DND-41 (cell line): ENCODE results near the gene GDPD4.

Experiments used
- ATAC-seq: fragments of 200-7000 bp; cut with Tn5 transposase; 3 replicates; pipeline ENCODE4 v1.9.1; 2021; ENCODE audit warnings: low read depth; ENCODE audit not compliant: insufficient read depth
- DNase-seq: peaks from one replicate; pipeline ENCODE4 v3.0.0-alpha.2; 2020
- H2AFZ ChIP-seq: 2 replicates; pipeline ENCODE4 v1.6.0; 2012; ENCODE audit warnings: low read depth, low read length
- H3K27ac ChIP-seq: 2 replicates; pipeline ENCODE4 v1.5.1; 2012; ENCODE audit warnings: low read length, inconsistent platforms
- H3K27me3 ChIP-seq: fragments of 200-600 bp; sonication (generic); 2 replicates; pipeline ENCODE4 v1.6.0; 2012; ENCODE audit warnings: low read length, mild to moderate bottlenecking, inconsistent platforms; ENCODE audit not compliant: insufficient read depth, poor library complexity
- H3K36me3 ChIP-seq: 2 replicates; pipeline ENCODE4 v1.5.1; 2012; ENCODE audit warnings: low read length, inconsistent platforms; ENCODE audit not compliant: insufficient read depth
- H3K4me1 ChIP-seq: 2 replicates; pipeline ENCODE4 v1.5.1; 2012; ENCODE audit warnings: mild to moderate bottlenecking, low read length; ENCODE audit not compliant: insufficient read depth
- H3K4me2 ChIP-seq: 2 replicates; pipeline ENCODE4 v1.6.0; 2012; ENCODE audit warnings: mild to moderate bottlenecking, moderate library complexity, low read length, inconsistent platforms; ENCODE audit not compliant: insufficient read depth
- H3K4me3 ChIP-seq, 2 experiments: fragments of 200-600 bp in 1 of 2; shearing (Covaris generic) in 1 of 2; 2 replicates each; pipeline ENCODE4 v1.5.1; 2012 to 2016; ENCODE audit warnings: inconsistent platforms in 2 of 2, low read length in 2 of 2, mild to moderate bottlenecking in 2 of 2, low read depth in 1 of 2, moderate library complexity in 1 of 2
- H3K79me2 ChIP-seq: 2 replicates; pipeline ENCODE4 v1.6.0; 2012; ENCODE audit warnings: low read length, inconsistent platforms; ENCODE audit not compliant: insufficient read depth
- H3K9ac ChIP-seq: 2 replicates; pipeline ENCODE4 v1.6.0; 2012; ENCODE audit warnings: low read depth, mild to moderate bottlenecking, inconsistent platforms, low read length, moderate library complexity
- H3K9me3 ChIP-seq: 2 replicates; pipeline ENCODE4 v1.5.1; 2012; ENCODE audit warnings: low read length, moderate library complexity, mild to moderate bottlenecking, inconsistent platforms; ENCODE audit not compliant: insufficient read depth, severe bottlenecking
- H4K20me1 ChIP-seq: 2 replicates; pipeline ENCODE4 v1.6.0; 2012; ENCODE audit warnings: low read length; ENCODE audit not compliant: insufficient read depth
- EZH2 ChIP-seq: IDR thresholded peaks from 3 replicates; pipeline ENCODE4 v1.6.1; 2012; ENCODE audit warnings: borderline replicate concordance, low read depth, mild to moderate bottlenecking, moderate library complexity, low read length, inconsistent platforms; ENCODE audit not compliant: severe bottlenecking
- TF ChIP-seq, protein P1 (sequence below): IDR thresholded peaks from 2 replicates; pipeline ENCODE4 v1.5.1; 2012; ENCODE audit warnings: borderline replicate concordance, low read length, moderate library complexity, mild to moderate bottlenecking; ENCODE audit not compliant: poor library complexity, severe bottlenecking; ENCODE audit errors: extremely low read depth

Gene GDPD4, protein sequence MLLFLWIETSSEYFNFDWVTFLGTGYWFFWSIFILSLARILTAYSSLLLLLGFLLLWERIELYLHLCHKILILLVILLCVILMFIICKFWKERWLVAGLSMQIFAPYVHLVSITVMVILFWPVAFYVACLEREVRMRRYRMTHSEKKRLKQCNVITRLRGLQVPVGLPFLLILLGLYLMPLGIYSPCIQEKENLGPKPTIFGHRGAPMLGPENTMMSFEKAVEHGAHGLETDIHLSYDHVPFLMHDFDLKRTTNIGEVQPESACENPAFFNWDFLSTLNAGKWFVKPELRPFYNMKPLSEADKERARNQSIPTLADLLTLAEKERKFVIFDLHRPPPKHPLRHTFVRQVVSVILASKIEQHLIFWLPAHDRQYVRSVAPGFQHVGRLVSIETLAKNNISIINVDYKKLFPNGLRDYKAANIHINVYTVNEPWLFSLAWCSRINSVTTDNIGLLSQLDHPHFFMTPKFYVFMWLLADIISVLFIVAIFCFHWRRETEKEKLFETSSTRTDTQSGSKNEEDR

DNA sequence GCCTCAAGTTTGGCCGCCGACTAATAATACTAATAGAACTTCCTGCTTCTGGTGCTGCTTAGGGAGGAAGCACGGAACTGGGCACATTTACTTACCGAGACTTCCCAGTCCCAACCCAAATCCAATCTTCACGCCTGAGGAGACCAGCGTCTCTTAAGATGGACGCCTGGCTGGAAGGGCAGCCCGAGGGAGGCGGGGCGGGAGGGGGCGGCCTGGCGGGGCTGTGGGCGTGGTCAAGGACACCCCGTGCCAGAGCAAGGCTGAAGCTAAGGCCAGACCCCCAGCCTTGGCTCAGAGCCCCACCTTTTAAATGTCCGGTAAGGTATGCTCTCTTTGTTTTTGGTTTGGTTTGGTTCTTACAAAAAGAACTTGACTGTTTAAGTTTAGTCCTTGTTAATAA is at the start of gene GDPD4:
TSS of gene GDPD4 (minus strand) at position 177 of the 400 bp plus-strand sequence. CDS start 16,549 bp downstream, outside the sequence.
- Histone ChIP-seq H3K4me1 (no peaks in the 10 kb centered on the region), H3K79me2 (no peaks in the 10 kb centered on the region), H3K9ac (no peak within 1 kb of the TSS), H3K4me3 (no peak within 1 kb of the TSS), H4K20me1 (no peaks in the 10 kb centered on the region), H3K27me3 (no peaks in the 10 kb centered on the region), H3K4me2 (no peak within 1 kb of the TSS), H2AFZ (no peak within 1 kb of the TSS), H3K27ac (no peak within 1 kb of the TSS), H3K9me3 (no peaks in the 10 kb centered on the region), H3K36me3 (no peaks in the 10 kb centered on the region)
- DNase-seq = no peak
- TF ChIP-seq, protein P1, sequence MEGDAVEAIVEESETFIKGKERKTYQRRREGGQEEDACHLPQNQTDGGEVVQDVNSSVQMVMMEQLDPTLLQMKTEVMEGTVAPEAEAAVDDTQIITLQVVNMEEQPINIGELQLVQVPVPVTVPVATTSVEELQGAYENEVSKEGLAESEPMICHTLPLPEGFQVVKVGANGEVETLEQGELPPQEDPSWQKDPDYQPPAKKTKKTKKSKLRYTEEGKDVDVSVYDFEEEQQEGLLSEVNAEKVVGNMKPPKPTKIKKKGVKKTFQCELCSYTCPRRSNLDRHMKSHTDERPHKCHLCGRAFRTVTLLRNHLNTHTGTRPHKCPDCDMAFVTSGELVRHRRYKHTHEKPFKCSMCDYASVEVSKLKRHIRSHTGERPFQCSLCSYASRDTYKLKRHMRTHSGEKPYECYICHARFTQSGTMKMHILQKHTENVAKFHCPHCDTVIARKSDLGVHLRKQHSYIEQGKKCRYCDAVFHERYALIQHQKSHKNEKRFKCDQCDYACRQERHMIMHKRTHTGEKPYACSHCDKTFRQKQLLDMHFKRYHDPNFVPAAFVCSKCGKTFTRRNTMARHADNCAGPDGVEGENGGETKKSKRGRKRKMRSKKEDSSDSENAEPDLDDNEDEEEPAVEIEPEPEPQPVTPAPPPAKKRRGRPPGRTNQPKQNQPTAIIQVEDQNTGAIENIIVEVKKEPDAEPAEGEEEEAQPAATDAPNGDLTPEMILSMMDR = no peak
- no peak for TF ChIP-seq EZH2
- no peak for ATAC-seq

DNA sequence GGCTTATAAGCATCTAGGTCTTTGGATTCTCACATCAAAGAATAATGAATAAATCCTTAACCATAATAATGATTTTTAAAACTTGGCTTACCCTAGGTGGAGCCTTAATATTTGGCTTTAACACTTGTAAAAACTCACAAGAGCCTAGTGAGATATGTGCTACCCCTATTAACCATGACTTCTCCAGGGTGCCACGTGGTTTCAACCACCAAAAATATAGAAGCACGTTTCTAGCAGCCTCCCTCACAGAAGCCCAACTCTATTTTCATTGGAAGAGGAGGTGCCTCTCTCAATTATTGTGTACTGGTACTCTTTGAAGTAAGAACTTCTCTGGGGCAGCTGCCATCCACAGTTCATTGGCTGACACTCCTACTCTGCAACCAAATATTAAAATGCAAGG is 46.5 kb upstream of the GDPD4 start:
- no peak overlapping the region for H2AFZ ChIP-seq
- no peak overlapping the region for H3K4me2 ChIP-seq
- TF ChIP-seq, protein P1 = no peak
- no peak for TF ChIP-seq EZH2
- H3K27ac ChIP-seq = no peak overlapping the region
- ATAC-seq = no peak
- H3K79me2 ChIP-seq = no peaks in the 10 kb centered on the region
- no peak overlapping the region for H3K4me3 ChIP-seq
- no peaks in the 10 kb centered on the region for H3K27me3 ChIP-seq
- H3K9me3 ChIP-seq = no peaks in the 10 kb centered on the region
- peaks cover 34% of the 10 kb centered on the region for H3K36me3 ChIP-seq
- no peak for DNase-seq
- H3K9ac ChIP-seq = no peak overlapping the region
- H3K4me1 ChIP-seq = no peaks in the 10 kb centered on the region
- no peaks in the 10 kb centered on the region for H4K20me1 ChIP-seq

DNA sequence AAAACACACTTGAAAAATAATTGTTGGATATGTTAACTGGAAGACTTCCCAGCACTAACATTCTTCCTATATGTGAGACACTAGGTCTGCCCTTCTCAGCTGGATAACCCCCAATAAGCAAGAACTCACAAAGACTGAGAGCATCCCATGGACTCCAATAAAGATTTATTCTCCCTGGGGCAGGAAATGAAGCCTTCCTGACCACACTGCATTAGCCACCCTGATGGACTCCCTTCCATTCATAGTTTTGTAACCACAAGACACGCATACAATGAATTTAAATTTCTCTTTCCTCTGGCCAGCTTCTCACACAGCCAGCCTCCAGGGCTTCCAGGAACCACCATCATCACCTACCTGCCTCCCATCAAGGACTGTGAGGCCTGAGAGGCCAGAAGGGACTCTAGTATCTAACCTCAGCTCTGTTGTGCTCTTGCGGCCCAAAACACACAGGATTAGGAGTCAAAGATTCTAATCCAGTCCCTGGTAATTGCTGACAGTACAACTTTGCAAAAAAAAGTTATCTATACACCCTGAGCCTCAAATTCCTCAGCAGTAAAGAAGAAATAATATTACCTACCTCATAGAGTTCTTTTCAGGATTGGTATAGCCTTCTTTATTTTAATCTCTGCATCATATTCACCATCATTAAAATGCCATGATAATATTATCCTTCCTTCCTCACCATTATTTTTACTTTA is 45.6 kb upstream of the GDPD4 start:
- Histone ChIP-seq H4K20me1 (no peaks in the 10 kb centered on the region), H3K79me2 (no peaks in the 10 kb centered on the region), H3K4me1 (no peaks in the 10 kb centered on the region), H3K27me3 (no peaks in the 10 kb centered on the region), H2AFZ (no peak overlapping the region), H3K36me3 (peaks cover 38% of the 10 kb centered on the region), H3K9ac (no peak overlapping the region), H3K27ac (no peak overlapping the region), H3K4me2 (no peak overlapping the region), H3K9me3 (no peaks in the 10 kb centered on the region), H3K4me3 (no peak overlapping the region)
- DNase-seq (no peak), ATAC-seq (no peak)
- TF ChIP-seq, protein P1 = no peak
- TF ChIP-seq EZH2 = no peak
